Liver (tissue), 9 donors: ENCODE data around the gene ARL5A. TPM values are rescaled to one million over a fixed set of nuclear protein-coding genes. Genes with fewer than 3 reads are reported as not detected.

Experiments
- DNase-seq: peaks from one replicate; pipeline ENCODE4 v3.0.0-alpha.2; 2017; ENCODE audit warnings: low spot score
- H3K27ac ChIP-seq, 2 donors: one replicate each; pipeline ENCODE4 v1.7.0; 2013; ENCODE audit warnings: inconsistent platforms in 2 of 2, low read length in 2 of 2, control low read depth in 1 of 2, low read depth in 1 of 2, mild to moderate bottlenecking in 1 of 2
- H3K27me3 ChIP-seq, 4 donors: one replicate each; pipeline versions ENCODE4 v1.6.1 to v1.7.0; 2013; ENCODE audit warnings: low read length in 3 of 4, inconsistent platforms in 1 of 4, mild to moderate bottlenecking in 1 of 4, moderate library complexity in 1 of 4; ENCODE audit not compliant: control insufficient read depth in 4 of 4, insufficient read depth in 4 of 4
- H3K36me3 ChIP-seq, 4 donors: one replicate each; pipeline versions ENCODE4 v1.6.1 to v1.7.0; 2013; ENCODE audit warnings: low read length in 3 of 4, mild to moderate bottlenecking in 3 of 4, low read depth in 1 of 4, moderate library complexity in 1 of 4; ENCODE audit not compliant: control insufficient read depth in 4 of 4, insufficient read depth in 3 of 4
- H3K4me1 ChIP-seq, 4 donors: one replicate each; pipeline versions ENCODE4 v1.6.1 to v1.7.0; 2013; ENCODE audit warnings: low read length in 3 of 4, mild to moderate bottlenecking in 3 of 4, moderate library complexity in 1 of 4; ENCODE audit not compliant: control insufficient read depth in 4 of 4, insufficient read depth in 4 of 4
- H3K4me3 ChIP-seq, 3 donors: one replicate each; pipeline versions ENCODE4 v1.6.1 to v1.7.0; 2013; ENCODE audit warnings: low read length in 3 of 3, control low read depth in 1 of 3, low read depth in 1 of 3, mild to moderate bottlenecking in 1 of 3
- H3K9ac ChIP-seq, 2 donors: one replicate each; pipeline ENCODE4 v1.7.0; 2013; ENCODE audit warnings: low read length in 2 of 2, mild to moderate bottlenecking in 2 of 2, moderate library complexity in 2 of 2, control low read depth in 1 of 2, low read depth in 1 of 2
- H3K9me3 ChIP-seq, 4 donors: one replicate each; pipeline versions ENCODE4 v1.6.1 to v1.7.0; 2013; ENCODE audit warnings: low read length in 3 of 4; ENCODE audit not compliant: control insufficient read depth in 4 of 4
- FOXA2 ChIP-seq: IDR thresholded peaks from 2 replicates; pipeline ENCODE4 v1.6.1; 2016; ENCODE audit warnings: antibody characterized with exemption
- GABPA ChIP-seq, 2 donors: IDR thresholded peaks in 1 of 2; conservative IDR thresholded peaks in 1 of 2; 2 replicates each; pipeline ENCODE4 v1.6.1; 2016; ENCODE audit warnings: antibody characterized with exemption in 2 of 2, mild to moderate bottlenecking in 1 of 2, moderate library complexity in 1 of 2
- HNF4A ChIP-seq, 2 donors: conservative IDR thresholded peaks; 2 replicates each; pipeline ENCODE4 v1.6.1; 2016; ENCODE audit warnings: antibody characterized with exemption in 2 of 2, mild to moderate bottlenecking in 2 of 2
- HNF4G ChIP-seq: IDR thresholded peaks from 2 replicates; pipeline ENCODE4 v1.6.1; 2016; ENCODE audit warnings: antibody characterized with exemption
- JUND ChIP-seq, 2 donors: IDR thresholded peaks; 2 replicates each; pipeline ENCODE4 v1.6.1; 2016; ENCODE audit warnings: antibody characterized with exemption in 2 of 2
- NR2F2 ChIP-seq: IDR thresholded peaks from 2 replicates; pipeline ENCODE4 v1.6.1; 2016; ENCODE audit warnings: antibody characterized with exemption
- RAD21 ChIP-seq, 2 donors: IDR thresholded peaks; 2 replicates each; pipeline ENCODE4 v1.6.1; 2016; ENCODE audit warnings: antibody characterized with exemption in 2 of 2, mild to moderate bottlenecking in 2 of 2
- RXRA ChIP-seq, 2 donors: IDR thresholded peaks; 2 replicates each; pipeline ENCODE4 v1.6.1; 2017 to 2018; ENCODE audit warnings: antibody characterized with exemption in 2 of 2, mild to moderate bottlenecking in 1 of 2
- SP1 ChIP-seq: IDR thresholded peaks from 2 replicates; pipeline ENCODE4 v1.6.1; 2018; ENCODE audit warnings: antibody characterized with exemption, mild to moderate bottlenecking
- TAF1 ChIP-seq: conservative IDR thresholded peaks from 2 replicates; pipeline ENCODE4 v1.6.1; 2016; ENCODE audit warnings: antibody characterized with exemption, mild to moderate bottlenecking
- YY1 ChIP-seq: IDR thresholded peaks from 2 replicates; pipeline ENCODE4 v1.6.1; 2016; ENCODE audit warnings: antibody characterized with exemption, mild to moderate bottlenecking
- WGBS: extraction: QIAGEN DNeasy Blood & Tissue Kit; methylation state at CpG from one replicate; pipeline ENCODE4 v1.1.7; 2013; 5-methylcytosine and 5-hydroxymethylcytosine counted together
- polyA plus RNA-seq, 2 donors: library from polyadenylated mRNA; stranded (reverse) in 1 of 2; unstranded in 1 of 2; fragments of 200-250 nt in 1 of 2; fragments of >200 nt in 1 of 2; fragmentation: Nextera tagmentation in 1 of 2; extraction: Ambion mirVana in 1 of 2; gene quantifications; one replicate each; pipeline versions ENCODE4 v1.2.1 to v1.2.3, GENCODE V29; 2013 to 2015
- total RNA-seq, 2 donors: library from RNA; depleted of rRNA; stranded (reverse); fragments of >200 nt; gene quantifications; one replicate each; pipeline ENCODE4 v1.2.3, GENCODE V29; 2014
- TF ChIP-seq, protein P1 (sequence below): IDR thresholded peaks from 2 replicates; pipeline ENCODE4 v1.6.1; 2016; ENCODE audit warnings: antibody characterized with exemption
- TF ChIP-seq, protein P2 (sequence below): IDR thresholded peaks from 2 replicates; pipeline ENCODE4 v1.6.1; 2016; ENCODE audit warnings: antibody characterized with exemption
- TF ChIP-seq, protein P3 (sequence below): IDR thresholded peaks from 2 replicates; pipeline ENCODE4 v1.6.1; 2016; ENCODE audit warnings: antibody characterized with exemption, mild to moderate bottlenecking
- TF ChIP-seq, protein P4 (sequence below): fragments of 150-350 bp; IDR thresholded peaks from 2 replicates; pipeline ENCODE4 v1.5.1; 2017; ENCODE audit warnings: improper control_type of control experiment, low read depth, low read length; ENCODE audit not compliant: missing input control
- donor health status: healthy.
- donor health status: healthy.
- donor health status: healthy.
- donor health status: healthy.
- donor health status: healthy.

The ARL5A gene
- total and polyA plus RNA-seq, 4 donors = 9.0 to 41.6 (median 18.0) TPM

DNA sequence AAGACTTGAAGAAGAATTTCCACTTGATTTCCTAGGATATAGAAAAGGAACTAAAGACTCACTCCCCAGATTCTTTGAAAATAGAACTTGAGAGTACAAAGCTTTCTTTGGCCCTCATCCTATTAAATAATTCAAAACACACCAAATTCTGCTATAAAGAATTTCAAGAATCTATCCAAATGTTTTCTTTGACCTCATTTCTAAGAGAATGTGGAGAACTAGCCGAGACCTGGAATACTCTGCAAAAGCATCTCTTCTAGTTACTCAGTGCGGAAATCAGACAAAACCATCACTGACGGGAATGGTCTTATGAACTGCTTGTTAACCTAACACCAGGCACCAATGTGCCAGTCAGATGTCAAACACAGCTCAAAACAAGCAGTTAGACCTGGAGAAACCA, 44.2 kb upstream of the ARL5A start:
- Histone ChIP-seq H3K27ac (no peak overlapping the region), H3K27me3 (no peaks in the 10 kb centered on the region), H3K4me1 (no peaks in the 10 kb centered on the region), H3K9ac (no peak overlapping the region), H3K36me3 (no peaks in the 10 kb centered on the region), H3K9me3 (no peaks in the 10 kb centered on the region), H3K4me3 (no peak overlapping the region)
- TF ChIP-seq, protein P1, sequence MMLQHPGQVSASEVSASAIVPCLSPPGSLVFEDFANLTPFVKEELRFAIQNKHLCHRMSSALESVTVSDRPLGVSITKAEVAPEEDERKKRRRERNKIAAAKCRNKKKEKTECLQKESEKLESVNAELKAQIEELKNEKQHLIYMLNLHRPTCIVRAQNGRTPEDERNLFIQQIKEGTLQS = no peak
- TF ChIP-seq, protein P2, sequence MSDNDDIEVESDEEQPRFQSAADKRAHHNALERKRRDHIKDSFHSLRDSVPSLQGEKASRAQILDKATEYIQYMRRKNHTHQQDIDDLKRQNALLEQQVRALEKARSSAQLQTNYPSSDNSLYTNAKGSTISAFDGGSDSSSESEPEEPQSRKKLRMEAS = no peak
- TF ChIP-seq TAF1 (no peak), HNF4A (conservative IDR thresholded peaks at IDR 0.05) (no peak), SP1 (no peak), RAD21 (IDR thresholded peaks at IDR 0.05) (no peak), NR2F2 (no peak), JUND (IDR thresholded peaks at IDR 0.05) (no peak), YY1 (no peak), RXRA (IDR thresholded peaks at IDR 0.05) (no peak), FOXA2 (no peak), HNF4G (no peak), GABPA (IDR thresholded peaks at IDR 0.05 in 1 of 2, conservative IDR thresholded peaks at IDR 0.05 in 1 of 2) (no peak)
- TF ChIP-seq, protein P3, sequence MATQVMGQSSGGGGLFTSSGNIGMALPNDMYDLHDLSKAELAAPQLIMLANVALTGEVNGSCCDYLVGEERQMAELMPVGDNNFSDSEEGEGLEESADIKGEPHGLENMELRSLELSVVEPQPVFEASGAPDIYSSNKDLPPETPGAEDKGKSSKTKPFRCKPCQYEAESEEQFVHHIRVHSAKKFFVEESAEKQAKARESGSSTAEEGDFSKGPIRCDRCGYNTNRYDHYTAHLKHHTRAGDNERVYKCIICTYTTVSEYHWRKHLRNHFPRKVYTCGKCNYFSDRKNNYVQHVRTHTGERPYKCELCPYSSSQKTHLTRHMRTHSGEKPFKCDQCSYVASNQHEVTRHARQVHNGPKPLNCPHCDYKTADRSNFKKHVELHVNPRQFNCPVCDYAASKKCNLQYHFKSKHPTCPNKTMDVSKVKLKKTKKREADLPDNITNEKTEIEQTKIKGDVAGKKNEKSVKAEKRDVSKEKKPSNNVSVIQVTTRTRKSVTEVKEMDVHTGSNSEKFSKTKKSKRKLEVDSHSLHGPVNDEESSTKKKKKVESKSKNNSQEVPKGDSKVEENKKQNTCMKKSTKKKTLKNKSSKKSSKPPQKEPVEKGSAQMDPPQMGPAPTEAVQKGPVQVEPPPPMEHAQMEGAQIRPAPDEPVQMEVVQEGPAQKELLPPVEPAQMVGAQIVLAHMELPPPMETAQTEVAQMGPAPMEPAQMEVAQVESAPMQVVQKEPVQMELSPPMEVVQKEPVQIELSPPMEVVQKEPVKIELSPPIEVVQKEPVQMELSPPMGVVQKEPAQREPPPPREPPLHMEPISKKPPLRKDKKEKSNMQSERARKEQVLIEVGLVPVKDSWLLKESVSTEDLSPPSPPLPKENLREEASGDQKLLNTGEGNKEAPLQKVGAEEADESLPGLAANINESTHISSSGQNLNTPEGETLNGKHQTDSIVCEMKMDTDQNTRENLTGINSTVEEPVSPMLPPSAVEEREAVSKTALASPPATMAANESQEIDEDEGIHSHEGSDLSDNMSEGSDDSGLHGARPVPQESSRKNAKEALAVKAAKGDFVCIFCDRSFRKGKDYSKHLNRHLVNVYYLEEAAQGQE = no peak
- TF ChIP-seq, protein P4, sequence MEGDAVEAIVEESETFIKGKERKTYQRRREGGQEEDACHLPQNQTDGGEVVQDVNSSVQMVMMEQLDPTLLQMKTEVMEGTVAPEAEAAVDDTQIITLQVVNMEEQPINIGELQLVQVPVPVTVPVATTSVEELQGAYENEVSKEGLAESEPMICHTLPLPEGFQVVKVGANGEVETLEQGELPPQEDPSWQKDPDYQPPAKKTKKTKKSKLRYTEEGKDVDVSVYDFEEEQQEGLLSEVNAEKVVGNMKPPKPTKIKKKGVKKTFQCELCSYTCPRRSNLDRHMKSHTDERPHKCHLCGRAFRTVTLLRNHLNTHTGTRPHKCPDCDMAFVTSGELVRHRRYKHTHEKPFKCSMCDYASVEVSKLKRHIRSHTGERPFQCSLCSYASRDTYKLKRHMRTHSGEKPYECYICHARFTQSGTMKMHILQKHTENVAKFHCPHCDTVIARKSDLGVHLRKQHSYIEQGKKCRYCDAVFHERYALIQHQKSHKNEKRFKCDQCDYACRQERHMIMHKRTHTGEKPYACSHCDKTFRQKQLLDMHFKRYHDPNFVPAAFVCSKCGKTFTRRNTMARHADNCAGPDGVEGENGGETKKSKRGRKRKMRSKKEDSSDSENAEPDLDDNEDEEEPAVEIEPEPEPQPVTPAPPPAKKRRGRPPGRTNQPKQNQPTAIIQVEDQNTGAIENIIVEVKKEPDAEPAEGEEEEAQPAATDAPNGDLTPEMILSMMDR = no peak
- DNase-seq = no peak
- WGBS = 90% methylated on average over 3 of the region's 3 CpGs

DNA sequence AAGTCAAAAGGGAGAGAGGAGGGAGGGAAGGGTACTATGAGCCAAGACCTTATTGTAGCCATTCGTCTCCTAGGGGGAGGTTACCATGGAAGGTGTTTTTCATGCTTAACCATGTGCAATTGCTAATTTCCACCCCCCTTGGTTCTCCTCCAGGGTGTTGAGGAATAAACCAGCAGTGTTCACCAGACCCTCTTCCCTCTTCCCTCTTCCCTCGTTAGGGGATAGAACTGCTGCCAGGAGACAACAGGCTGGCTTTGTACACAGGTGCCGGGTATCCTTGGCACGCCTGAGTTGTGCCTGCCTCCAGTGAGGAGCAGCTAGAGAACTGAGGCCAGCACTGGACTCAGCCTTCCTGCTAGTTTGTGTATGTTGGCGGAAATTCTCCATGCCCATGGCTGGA, 41.1 kb upstream of the ARL5A start:
- Histone ChIP-seq H3K27me3 (no peaks in the 10 kb centered on the region), H3K4me3 (no peak overlapping the region), H3K36me3 (no peaks in the 10 kb centered on the region), H3K27ac (no peak overlapping the region), H3K9me3 (no peaks in the 10 kb centered on the region), H3K9ac (no peak overlapping the region), H3K4me1 (no peaks in the 10 kb centered on the region)
- WGBS = 78% methylated on average over 5 of the region's 5 CpGs
- TF ChIP-seq RXRA (IDR thresholded peaks at IDR 0.05) (no peak), HNF4G (no peak)
- DNase-seq = no peak
